Measurements from ENCODE around the gene RBMS2.

RBMS2 gene

DNA sequence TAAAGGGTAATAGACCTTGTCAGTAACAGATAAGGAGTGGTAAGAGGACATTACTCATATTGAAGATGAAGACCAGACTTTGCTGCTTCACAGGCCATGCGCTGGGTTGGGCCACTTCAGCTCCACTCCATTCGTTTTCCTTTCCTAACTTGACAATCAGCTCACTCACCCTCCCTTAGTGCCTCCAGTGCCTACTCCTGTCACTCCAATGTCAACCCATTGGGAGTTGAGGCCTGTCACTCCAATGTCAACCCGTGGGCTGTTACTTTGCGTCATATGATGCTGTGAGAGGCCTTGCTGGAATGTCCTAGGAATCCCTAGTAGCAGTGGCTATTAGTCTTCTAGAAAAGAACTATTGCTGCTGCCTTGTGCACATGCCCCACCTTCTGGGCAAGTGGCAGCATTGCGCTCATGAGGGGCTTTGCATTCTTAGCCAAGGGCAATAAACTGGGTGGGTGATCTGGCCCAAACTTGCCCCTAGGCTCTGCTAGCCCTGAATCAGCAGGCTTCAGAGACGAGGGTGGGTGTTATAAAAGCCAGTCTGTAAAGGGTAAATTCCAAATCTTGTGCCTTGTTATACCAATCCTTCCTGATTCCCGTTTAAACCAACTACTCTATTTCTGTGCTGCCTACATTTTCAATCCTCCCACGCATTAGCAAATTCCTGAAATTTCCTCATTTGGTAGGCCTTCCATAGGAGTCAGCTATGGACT lies 72.4 kb downstream of the RBMS2 start:
- H3K4me1 ChIP-seq (ENCODE audit: control insufficient read depth, insufficient read depth, low read length) = no peaks in the 10 kb centered on the region; the same call in 1 of the 2 replicates
- peak overlapping the region; percentile 12; the same call in 1 of the 2 replicates for H3K27ac ChIP-seq (ENCODE audit: extremely low read depth, low read depth, low read length)
- ChIA-PET POLR2A (interaction anchor here (0.5 to 1.0 kb wide), 2 partner anchors 21 to 43 kb away, joined by 3 to 4 read pairs; no protein-coding TSS in a partner anchor), CTCF (interaction anchor here (0.6 to 12.5 kb wide), 22 partner anchors 8 to 518 kb away, joined by 3 to 139 read pairs (median 4); no protein-coding TSS in a partner anchor)
- H3K36me3 ChIP-seq (ENCODE audit: control insufficient read depth in 2 of 2, insufficient read depth in 1 of 2, low read length in 2 of 2) = peaks cover 14 to 50% of the 10 kb centered on the region in 2 experiments; a peak in 2 of 3 replicates
- no peak overlapping the region for H3K4me3 ChIP-seq (ENCODE audit: low read depth, low read length)
- H3K9me3 ChIP-seq (ENCODE audit: control insufficient read depth, insufficient read depth, low read depth, low read length) = no peaks in the 10 kb centered on the region
- TF ChIP-seq ZNF24 (tag by site-specific recombination; IDR thresholded peaks at IDR 0.05) (no peak), ZNF660 (tag by site-specific recombination; IDR thresholded peaks at IDR 0.05) (peak; percentile 70; the same call in 1 of the 2 replicates), ZNF654 (tag by site-specific recombination; IDR thresholded peaks at IDR 0.05; ENCODE audit: low read depth) (peak; percentile 90), ZBTB17 (tag by site-specific recombination; IDR thresholded peaks at IDR 0.05) (no peak; the same call in 1 of the 2 replicates), ZFHX2 (tag by site-specific recombination; conservative IDR thresholded peaks at IDR 0.05) (peak; percentile 61; the same call in 1 of the 2 replicates), WT1 (tag by site-specific recombination; IDR thresholded peaks at IDR 0.05) (0 out of 2 replicates have a peak, but pooled peaks have one; percentile 23), SP2 (tag by site-specific recombination; IDR thresholded peaks at IDR 0.05) (0 out of 2 replicates have a peak, but pooled peaks have one; percentile 9), EGR2 (tag by site-specific recombination; IDR thresholded peaks at IDR 0.05; ENCODE audit: low read depth) (peak; percentile 54; the same call in 1 of the 2 replicates), PRDM1 (tag by site-specific recombination; IDR thresholded peaks at IDR 0.05) (no peak), REPIN1 (tag by site-specific recombination; IDR thresholded peaks at IDR 0.05; ENCODE audit: low read depth) (no peak)
- TF ChIP-seq, protein P1, sequence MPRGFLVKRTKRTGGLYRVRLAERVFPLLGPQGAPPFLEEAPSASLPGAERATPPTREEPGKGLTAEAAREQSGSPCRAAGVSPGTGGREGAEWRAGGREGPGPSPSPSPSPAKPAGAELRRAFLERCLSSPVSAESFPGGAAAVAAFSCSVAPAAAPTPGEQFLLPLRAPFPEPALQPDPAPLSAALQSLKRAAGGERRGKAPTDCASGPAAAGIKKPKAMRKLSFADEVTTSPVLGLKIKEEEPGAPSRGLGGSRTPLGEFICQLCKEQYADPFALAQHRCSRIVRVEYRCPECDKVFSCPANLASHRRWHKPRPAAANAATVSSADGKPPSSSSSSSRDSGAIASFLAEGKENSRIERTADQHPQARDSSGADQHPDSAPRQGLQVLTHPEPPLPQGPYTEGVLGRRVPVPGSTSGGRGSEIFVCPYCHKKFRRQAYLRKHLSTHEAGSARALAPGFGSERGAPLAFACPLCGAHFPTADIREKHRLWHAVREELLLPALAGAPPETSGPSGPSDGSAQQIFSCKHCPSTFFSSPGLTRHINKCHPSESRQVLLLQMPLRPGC (tag by site-specific recombination; IDR thresholded peaks at IDR 0.05) = peak; percentile 60; the same call in 1 of the 2 replicates
- TF ChIP-seq, protein P2, sequence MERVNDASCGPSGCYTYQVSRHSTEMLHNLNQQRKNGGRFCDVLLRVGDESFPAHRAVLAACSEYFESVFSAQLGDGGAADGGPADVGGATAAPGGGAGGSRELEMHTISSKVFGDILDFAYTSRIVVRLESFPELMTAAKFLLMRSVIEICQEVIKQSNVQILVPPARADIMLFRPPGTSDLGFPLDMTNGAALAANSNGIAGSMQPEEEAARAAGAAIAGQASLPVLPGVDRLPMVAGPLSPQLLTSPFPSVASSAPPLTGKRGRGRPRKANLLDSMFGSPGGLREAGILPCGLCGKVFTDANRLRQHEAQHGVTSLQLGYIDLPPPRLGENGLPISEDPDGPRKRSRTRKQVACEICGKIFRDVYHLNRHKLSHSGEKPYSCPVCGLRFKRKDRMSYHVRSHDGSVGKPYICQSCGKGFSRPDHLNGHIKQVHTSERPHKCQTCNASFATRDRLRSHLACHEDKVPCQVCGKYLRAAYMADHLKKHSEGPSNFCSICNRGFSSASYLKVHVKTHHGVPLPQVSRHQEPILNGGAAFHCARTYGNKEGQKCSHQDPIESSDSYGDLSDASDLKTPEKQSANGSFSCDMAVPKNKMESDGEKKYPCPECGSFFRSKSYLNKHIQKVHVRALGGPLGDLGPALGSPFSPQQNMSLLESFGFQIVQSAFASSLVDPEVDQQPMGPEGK (tag by site-specific recombination; IDR thresholded peaks at IDR 0.05) = 0 out of 2 replicates have a peak, but pooled peaks have one; percentile 25
- TF ChIP-seq, protein P3, sequence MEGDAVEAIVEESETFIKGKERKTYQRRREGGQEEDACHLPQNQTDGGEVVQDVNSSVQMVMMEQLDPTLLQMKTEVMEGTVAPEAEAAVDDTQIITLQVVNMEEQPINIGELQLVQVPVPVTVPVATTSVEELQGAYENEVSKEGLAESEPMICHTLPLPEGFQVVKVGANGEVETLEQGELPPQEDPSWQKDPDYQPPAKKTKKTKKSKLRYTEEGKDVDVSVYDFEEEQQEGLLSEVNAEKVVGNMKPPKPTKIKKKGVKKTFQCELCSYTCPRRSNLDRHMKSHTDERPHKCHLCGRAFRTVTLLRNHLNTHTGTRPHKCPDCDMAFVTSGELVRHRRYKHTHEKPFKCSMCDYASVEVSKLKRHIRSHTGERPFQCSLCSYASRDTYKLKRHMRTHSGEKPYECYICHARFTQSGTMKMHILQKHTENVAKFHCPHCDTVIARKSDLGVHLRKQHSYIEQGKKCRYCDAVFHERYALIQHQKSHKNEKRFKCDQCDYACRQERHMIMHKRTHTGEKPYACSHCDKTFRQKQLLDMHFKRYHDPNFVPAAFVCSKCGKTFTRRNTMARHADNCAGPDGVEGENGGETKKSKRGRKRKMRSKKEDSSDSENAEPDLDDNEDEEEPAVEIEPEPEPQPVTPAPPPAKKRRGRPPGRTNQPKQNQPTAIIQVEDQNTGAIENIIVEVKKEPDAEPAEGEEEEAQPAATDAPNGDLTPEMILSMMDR (tag by site-specific recombination; IDR thresholded peaks at IDR 0.05) = peak; percentile 80
- TF ChIP-seq, protein P4, sequence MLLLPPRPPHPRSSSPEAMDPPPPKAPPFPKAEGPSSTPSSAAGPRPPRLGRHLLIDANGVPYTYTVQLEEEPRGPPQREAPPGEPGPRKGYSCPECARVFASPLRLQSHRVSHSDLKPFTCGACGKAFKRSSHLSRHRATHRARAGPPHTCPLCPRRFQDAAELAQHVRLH (tag by site-specific recombination; IDR thresholded peaks at IDR 0.05) = no peak
- TF ChIP-seq, protein P5, sequence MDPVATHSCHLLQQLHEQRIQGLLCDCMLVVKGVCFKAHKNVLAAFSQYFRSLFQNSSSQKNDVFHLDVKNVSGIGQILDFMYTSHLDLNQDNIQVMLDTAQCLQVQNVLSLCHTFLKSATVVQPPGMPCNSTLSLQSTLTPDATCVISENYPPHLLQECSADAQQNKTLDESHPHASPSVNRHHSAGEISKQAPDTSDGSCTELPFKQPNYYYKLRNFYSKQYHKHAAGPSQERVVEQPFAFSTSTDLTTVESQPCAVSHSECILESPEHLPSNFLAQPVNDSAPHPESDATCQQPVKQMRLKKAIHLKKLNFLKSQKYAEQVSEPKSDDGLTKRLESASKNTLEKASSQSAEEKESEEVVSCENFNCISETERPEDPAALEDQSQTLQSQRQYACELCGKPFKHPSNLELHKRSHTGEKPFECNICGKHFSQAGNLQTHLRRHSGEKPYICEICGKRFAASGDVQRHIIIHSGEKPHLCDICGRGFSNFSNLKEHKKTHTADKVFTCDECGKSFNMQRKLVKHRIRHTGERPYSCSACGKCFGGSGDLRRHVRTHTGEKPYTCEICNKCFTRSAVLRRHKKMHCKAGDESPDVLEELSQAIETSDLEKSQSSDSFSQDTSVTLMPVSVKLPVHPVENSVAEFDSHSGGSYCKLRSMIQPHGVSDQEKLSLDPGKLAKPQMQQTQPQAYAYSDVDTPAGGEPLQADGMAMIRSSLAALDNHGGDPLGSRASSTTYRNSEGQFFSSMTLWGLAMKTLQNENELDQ (tag by site-specific recombination; IDR thresholded peaks at IDR 0.05; ENCODE audit: low read depth) = no peak
- TF ChIP-seq, protein P6, sequence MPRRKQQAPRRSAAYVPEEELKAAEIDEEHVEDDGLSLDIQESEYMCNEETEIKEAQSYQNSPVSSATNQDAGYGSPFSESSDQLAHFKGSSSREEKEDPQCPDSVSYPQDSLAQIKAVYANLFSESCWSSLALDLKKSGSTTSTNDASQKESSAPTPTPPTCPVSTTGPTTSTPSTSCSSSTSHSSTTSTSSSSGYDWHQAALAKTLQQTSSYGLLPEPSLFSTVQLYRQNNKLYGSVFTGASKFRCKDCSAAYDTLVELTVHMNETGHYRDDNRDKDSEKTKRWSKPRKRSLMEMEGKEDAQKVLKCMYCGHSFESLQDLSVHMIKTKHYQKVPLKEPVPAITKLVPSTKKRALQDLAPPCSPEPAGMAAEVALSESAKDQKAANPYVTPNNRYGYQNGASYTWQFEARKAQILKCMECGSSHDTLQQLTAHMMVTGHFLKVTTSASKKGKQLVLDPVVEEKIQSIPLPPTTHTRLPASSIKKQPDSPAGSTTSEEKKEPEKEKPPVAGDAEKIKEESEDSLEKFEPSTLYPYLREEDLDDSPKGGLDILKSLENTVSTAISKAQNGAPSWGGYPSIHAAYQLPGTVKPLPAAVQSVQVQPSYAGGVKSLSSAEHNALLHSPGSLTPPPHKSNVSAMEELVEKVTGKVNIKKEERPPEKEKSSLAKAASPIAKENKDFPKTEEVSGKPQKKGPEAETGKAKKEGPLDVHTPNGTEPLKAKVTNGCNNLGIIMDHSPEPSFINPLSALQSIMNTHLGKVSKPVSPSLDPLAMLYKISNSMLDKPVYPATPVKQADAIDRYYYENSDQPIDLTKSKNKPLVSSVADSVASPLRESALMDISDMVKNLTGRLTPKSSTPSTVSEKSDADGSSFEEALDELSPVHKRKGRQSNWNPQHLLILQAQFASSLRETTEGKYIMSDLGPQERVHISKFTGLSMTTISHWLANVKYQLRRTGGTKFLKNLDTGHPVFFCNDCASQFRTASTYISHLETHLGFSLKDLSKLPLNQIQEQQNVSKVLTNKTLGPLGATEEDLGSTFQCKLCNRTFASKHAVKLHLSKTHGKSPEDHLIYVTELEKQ (tag by site-specific recombination; IDR thresholded peaks at IDR 0.05; ENCODE audit: borderline replicate concordance) = peak; percentile 90; the same call in 1 of the 2 replicates
- TF ChIP-seq, protein P7, sequence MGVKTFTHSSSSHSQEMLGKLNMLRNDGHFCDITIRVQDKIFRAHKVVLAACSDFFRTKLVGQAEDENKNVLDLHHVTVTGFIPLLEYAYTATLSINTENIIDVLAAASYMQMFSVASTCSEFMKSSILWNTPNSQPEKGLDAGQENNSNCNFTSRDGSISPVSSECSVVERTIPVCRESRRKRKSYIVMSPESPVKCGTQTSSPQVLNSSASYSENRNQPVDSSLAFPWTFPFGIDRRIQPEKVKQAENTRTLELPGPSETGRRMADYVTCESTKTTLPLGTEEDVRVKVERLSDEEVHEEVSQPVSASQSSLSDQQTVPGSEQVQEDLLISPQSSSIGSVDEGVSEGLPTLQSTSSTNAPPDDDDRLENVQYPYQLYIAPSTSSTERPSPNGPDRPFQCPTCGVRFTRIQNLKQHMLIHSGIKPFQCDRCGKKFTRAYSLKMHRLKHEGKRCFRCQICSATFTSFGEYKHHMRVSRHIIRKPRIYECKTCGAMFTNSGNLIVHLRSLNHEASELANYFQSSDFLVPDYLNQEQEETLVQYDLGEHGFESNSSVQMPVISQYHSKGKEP (tag by site-specific recombination; IDR thresholded peaks at IDR 0.05) = 0 out of 2 replicates have a peak, but pooled peaks have one; percentile 9
- TF ChIP-seq, protein P8, sequence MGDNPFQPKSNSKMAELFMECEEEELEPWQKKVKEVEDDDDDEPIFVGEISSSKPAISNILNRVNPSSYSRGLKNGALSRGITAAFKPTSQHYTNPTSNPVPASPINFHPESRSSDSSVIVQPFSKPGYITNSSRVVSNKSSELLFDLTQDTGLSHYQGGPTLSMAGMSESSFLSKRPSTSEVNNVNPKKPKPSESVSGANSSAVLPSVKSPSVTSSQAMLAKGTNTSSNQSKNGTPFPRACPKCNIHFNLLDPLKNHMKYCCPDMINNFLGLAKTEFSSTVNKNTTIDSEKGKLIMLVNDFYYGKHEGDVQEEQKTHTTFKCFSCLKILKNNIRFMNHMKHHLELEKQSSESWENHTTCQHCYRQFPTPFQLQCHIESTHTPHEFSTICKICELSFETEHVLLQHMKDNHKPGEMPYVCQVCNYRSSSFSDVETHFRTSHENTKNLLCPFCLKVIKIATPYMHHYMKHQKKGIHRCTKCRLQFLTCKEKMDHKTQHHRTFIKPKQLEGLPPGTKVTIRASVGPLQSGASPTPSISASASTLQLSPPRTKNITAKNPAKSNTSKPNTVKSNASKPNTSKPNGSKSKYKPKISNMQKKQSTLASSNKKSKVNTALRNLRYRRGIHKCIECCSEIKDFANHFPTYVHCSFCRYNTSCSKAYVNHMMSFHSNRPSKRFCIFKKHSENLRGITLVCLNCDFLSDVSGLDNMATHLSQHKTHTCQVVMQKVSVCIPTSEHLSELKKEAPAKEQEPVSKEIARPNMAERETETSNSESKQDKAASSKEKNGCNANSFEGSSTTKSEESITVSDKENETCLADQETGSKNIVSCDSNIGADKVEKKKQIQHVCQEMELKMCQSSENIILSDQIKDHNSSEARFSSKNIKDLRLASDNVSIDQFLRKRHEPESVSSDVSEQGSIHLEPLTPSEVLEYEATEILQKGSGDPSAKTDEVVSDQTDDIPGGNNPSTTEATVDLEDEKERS (tag by site-specific recombination; IDR thresholded peaks at IDR 0.05) = no peak

Data from HEK293 (cell line).